ENCODE data around the gene RPS15.
"Not testable (repeated sequence)": the region's sequence is repeated elsewhere in the genome, so short reads cannot be mapped to it uniquely, and the experiment has no call there.

Gene RPS15

DNA sequence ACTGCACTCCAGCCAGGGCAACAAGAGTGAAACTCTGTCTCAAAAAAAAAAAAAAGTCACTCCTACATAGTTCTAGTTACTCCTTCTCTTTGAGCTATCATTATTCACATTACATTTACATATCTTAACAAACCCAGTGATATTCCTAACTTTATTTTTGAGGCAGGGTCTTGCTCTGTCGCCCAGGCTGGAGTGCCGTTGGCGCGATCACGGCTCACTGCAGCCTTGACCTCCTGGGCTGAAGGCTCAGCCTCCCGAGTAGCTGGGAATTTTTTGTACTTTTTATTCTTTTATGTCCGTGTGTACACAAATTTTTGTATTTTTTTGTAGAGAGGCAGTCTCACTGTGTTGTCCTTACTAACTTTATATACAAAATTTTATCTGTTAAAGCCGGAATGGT, 587 bp upstream of the RPS15 start:
- no peak for DNase-seq

DNA sequence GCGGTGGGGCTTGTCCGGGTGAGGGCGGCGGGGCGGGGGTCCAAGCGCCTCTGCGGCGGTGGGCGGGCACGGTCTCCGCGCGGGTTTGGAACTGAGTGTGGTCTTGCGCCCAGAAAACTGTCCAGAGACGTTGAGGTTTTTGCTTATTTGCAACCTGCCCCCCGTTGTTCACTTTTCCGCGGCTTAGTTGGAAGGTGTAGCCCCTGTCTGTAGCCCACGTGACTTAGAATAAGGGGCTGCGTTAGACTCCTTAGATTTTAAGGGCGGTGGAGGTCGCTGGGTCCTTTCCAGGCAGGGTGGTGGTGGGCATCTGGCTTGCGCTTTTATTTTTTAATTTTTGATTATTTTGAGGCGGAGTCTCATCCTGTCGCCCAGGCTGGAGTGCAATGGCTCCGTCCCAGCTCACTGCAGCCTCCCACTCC, 748 bp downstream of the RPS15 start:
- no peak for DNase-seq

GRCh38 chr19:1439525-1440417, 1.6 kb downstream of the RPS15 start:
- not testable (repeated sequence) for DNase-seq

GRCh38 chr19:1440418-1440801, 2.2 kb downstream of the RPS15 start:
- no peak for DNase-seq

GRCh38 chr19:1441022-1441426, 2.8 kb downstream of the RPS15 start:
- no peak for DNase-seq

DNA sequence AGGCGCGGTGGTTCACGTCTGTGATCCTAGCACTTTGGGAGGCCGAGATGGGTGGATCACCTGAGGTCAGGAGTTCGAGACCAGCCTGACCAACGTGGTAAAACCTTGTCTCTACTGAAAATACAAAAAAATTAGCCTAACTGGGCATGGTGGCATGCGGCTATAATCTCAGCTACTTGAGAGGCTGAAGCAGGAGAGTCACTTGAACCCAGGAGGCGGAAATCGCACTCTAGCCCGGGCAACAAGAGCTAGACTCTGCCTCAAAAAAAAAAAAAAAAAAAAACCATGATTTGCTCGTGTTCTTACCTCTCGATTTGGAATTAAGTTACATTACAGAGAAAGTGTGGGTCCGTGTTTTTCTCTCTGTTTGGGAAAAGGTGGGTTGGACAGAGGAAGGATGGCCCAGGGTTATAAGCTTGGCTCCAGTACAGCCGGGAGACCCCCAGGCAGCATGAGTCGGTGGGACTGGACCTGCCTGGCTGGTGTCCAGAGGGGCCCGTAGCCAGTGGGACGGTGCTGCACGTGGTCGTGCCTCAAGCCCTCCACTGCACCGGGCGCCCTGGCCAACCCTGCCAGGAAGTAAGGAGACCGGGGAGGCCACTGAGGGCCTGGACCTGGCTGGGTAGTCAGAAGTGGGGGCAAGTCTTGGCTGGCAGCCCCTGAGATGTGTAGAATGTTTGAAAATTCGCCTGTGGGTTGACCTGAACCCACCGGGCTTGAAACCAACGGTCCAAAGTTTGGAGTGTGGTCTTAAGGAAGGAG, 3.7 kb downstream of the RPS15 start:
- no peak for DNase-seq

- DNase-seq: peak; percentile 31
These were observed 7.2 kb downstream of the RPS15 start for GRCh38 chr19:1445185-1445931.

DNA sequence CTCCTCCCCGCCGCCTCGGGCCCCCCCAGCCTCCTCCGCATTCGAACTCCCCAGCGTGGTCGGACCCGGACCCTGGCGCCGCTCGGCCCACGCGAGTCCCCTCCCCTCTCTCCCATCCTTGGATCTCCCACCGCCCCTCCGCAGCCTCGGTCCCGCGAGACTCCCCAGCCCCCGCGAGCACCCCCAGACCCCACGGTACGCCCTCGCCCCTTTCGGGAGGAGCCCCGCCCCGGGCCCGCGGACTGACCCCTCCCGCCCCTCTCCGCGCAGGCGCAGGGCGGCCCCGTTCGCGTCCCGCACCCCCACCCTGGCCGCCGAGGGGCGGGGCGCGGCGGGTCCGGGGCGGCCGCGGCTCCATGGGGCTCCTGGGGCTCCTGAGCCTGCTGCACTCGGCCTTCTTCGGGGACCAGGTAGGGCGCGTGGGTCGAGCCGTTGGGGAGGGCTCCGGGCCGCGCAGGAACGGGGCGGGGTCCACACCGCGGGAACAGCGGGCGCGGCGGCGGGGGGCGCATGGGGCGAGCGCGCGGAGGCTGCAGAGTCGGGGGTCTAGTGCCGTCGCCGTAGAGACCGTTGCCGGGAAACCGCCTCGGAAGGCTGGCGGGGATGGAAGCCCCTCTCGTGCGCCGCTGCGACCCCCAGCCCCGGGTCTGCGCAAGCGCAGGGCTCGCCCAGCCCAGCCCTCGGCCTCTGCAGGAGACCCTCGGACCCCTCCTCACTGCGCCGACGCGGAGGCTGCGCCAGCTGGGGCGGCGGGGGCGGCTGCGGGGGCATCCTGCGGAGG, 7.9 kb downstream of the RPS15 start:
- DNase-seq: no peak

- DNase-seq: no peak
These were observed 8.7 kb downstream of the RPS15 start for GRCh38 chr19:1446713-1447481.

- DNase-seq: no peak
These were observed 9.3 kb downstream of the RPS15 start for GRCh38 chr19:1447504-1447903.

- DNase-seq: no peak
These were observed 9.7 kb downstream of the RPS15 start for GRCh38 chr19:1447944-1448343.

DNA sequence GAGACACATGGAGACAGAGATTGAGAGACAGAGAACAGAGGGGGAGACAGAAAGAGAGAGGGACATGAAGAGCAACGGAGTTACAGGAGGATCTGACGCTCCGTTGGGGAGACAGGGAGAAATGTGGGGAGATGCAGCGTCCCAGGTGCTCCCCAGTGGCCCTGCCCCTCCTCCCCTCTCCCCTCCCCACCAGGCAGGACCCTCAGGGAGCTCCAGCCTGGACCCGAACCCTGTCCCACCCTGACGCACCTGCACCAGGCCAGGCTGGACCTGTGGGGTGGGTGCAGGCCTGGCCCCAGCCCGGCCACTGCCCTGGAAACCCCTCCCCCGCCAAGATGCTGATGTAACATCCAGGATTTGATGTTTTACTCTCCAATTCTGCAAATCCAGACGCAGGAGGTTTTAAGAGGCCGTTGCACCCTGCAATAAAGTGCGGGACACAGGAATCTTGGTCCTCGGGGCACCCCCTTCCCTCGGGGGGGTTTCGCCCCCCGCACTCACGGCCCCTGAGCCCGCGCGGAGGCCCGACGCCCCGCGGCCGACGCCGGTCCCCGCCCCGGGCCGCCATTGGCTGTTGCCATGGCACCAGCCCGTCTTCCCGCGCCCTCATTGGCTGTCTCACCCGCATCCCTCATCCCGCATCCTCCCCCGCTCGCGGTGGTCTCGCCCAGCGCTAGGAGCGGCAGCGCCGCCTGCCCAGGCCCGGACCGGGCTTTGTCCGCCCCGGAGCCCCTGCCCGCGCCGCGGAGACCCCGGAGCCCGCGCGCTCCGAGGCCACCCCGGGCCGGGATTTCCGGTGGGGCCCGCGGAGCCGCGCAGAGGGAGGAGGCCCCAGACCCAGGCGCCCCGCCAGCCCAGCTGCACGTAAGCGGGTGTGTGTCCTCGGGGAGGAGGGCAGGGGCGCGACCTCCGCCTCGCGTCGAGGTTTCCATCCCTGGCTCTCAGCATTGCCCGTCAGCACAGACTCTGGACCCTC, 11.6 kb downstream of the RPS15 start, which contains the start of gene APC2:
APC2 (plus strand) TSS at position 655 of the 976 bp plus-strand sequence. CDS start 2,881 bp downstream, outside the sequence.
- DNase-seq: no peak

DNA sequence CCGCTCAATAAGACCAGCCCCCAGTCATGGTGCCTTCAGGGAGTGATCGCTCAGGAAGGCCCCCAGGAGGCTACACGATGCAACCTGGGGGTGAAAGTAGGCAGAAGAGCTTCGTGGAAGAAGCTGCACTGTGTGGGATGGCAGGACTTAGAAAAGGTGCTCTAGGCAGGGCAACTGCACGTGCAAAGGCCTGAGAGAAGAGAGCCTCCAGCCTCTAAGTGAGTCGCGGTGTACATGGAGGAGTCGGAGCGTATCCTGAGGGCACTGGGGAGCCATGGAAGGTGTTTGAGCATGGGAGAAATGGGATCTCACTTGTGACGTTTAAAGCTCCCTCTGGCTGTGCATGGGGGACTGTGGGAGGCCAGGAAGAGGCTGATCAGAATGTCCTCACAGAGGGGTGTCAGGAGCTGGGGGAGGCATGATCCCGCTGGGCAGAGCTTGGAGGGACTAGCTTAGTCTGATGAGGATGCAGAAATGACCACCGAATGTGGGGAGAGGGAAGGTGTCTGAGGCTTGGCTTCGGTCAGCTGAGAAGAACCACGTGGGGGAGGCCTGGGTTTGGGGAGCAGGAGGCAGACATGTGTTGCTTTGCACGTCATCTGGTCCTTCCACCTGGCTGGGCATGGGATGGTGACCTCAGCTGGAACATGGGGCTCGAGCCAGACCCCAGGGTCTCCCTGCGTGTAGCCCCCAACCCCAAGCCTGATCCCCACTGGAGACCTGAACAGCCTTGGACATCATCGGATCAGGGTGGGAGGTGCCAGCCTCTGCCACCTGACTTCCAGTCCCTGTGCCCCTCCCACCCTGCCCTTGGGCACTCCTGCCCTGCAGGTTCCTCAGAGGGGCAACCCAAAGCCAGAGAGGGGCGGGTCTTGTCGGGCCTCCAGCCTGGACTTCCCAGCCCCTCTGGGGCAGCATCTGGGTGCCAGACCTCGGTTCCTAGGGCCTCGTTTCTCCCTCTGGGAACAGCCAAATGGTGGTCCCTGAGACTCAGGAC, 12.8 kb downstream of the RPS15 start:
- DNase-seq: no peak

DNA sequence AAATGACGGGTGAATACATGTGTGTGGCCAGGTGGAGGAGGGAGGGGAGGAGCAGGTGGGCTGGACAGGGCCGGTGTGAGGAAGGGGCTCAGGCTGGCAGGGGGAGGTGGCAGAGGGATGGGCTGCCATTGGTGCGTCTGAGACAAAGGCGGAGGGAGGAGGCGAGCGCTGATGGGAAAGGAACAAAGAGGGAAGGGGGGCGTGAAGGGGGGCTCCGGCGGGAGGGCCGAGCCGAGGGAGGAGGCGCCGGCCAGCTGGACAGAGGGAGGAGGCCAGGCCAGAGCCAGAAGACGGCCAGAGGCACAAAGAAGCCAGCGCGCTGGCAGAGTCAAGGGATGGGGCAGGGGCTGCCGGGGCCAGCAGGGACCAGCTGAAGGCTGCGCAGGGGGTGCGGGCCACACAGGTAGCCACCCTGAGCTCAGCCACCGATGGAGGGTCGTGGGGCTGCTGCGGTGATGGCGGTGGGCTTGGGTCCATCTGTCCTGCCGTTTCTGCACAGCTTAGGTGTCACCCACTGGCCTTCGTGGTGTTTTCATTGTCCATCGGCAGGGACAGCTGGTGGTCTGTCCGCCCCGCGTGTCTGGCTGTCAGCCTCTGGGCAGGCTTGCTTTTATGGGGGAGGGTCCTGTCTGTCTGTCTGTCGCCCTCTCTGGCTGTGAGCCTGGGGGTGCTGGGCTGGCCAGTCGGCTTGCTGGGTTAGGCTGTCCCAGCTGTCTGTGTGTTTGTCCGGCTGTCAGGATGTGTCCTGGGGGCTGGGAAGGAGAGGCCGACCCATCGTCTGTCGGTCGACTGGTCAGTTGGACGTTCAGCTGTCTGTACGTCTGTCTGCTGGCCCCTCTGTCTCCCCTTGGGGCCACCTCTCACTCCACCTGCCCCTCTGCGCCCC, 14.0 kb downstream of the RPS15 start:
- no peak for DNase-seq

DNA sequence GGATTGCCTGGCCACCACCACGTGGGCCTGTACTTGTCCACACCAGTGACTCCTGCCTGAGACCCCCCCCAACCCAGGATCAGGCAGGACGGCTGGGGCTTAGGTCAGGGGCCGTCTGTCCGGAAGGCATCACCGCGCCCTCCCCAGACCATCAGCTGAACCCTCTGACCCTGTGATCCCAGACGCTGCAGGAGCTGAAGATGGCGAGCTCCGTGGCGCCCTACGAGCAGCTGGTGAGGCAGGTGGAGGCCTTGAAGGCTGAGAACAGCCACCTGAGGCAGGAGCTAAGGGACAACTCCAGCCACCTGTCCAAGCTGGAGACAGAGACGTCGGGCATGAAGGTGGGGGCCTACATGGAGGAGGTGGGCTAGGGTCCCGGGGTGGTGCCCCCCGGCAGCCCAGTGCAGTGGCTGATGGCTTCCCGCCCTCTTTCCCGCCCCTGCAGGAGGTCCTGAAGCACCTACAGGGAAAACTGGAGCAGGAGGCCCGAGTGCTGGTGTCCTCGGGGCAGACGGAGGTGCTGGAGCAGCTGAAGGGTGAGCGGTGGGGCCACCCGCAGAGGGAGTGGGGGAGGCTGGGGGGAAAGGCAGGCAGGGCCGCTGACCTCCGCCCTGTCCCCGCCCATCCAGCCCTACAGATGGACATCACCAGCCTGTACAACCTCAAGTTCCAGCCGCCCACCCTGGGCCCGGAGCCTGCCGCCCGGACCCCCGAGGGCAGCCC, 14.8 kb downstream of the RPS15 start:
- no peak for DNase-seq

- DNase-seq: no peak
These were observed 15.5 kb downstream of the RPS15 start for GRCh38 chr19:1453525-1454364.

Measured in GDM1 (cell line).